Endothelial cell of umbilical vein (primary cell): ENCODE measurements around the gene PKHD1. TPM values are rescaled to one million over a fixed set of nuclear protein-coding genes. Genes with fewer than 3 reads are reported as not detected.

Experiments used
- BruUV-seq: library from RNA; stranded (reverse); fragments of 400-500 nt; replicated peaks from 2 replicates; lab custom pipeline; 2021; lab: Mats Ljungman, UMichigan
- CTCF ChIA-PET: fragments of 300-600, 350-600 bp; sonication (Branson Sonifier 250); formaldehyde crosslinking; loops from one replicate; lab custom pipeline; 2021; ENCODE audit warnings: antibody characterized with exemption, inconsistent platforms; lab: Charles Lee
- POLR2A ChIA-PET: fragments of 300-600, 350-600 bp; sonication (Branson Sonifier 250); formaldehyde crosslinking; loops from one replicate; lab custom pipeline; 2021; ENCODE audit warnings: antibody characterized with exemption, inconsistent platforms; lab: Charles Lee
- DNase-seq: peaks from one replicate; pipeline ENCODE4 v3.0.0-alpha.2; 2011; ENCODE audit warnings: low read depth, low spot score
- FAIRE-seq: peaks from 2 replicates; lab custom pipeline; 2011; peaks lifted over from hg19 to GRCh38; lab: Jason Lieb, UNC
- H2AFZ ChIP-seq: 2 replicates; pipeline ENCODE4 v1.6.0; 2012; ENCODE audit warnings: low read depth, low read length, control low read depth, inconsistent platforms
- H3K27ac ChIP-seq: 2 replicates; pipeline ENCODE4 v1.5.1; 2011; ENCODE audit warnings: low read depth, mild to moderate bottlenecking, control low read depth, low read length, moderate library complexity; ENCODE audit not compliant: insufficient read depth
- H3K27me3 ChIP-seq, 2 experiments: 2 replicates each; pipeline versions ENCODE4 v1.6.0 to v1.6.1; 2011; ENCODE audit warnings: low read length in 2 of 2, mixed read lengths in 1 of 2; ENCODE audit not compliant: control insufficient read depth in 2 of 2, insufficient read depth in 2 of 2
- H3K36me3 ChIP-seq, 2 experiments: 2 replicates in 1 of 2; 3 replicates in 1 of 2; pipeline ENCODE4 v1.5.1; 2011; ENCODE audit warnings: low read length in 2 of 2, mild to moderate bottlenecking in 1 of 2, moderate library complexity in 1 of 2; ENCODE audit not compliant: control insufficient read depth in 2 of 2, insufficient read depth in 2 of 2; ENCODE audit errors: extremely low read depth in 1 of 2
- H3K4me1 ChIP-seq: 3 replicates; pipeline ENCODE4 v1.5.1; 2011; ENCODE audit warnings: mild to moderate bottlenecking, low read length; ENCODE audit not compliant: control insufficient read depth, insufficient read depth; ENCODE audit errors: extremely low read depth
- H3K4me2 ChIP-seq: 2 replicates; pipeline ENCODE4 v1.6.1; 2011; ENCODE audit warnings: low read length, control low read depth, mixed read lengths; ENCODE audit not compliant: insufficient read depth
- H3K4me3 ChIP-seq, 3 experiments: fragments of 200-600 bp in 1 of 3; sonication (generic), shearing (Covaris generic) in 1 of 3; replicated peaks in 1 of 3; 2 replicates each; pipeline ENCODE4 v1.5.1; 2011 to 2016; ENCODE audit warnings: control low read depth in 3 of 3, low read length in 3 of 3, mild to moderate bottlenecking in 2 of 3, inconsistent platforms in 1 of 3, low read depth in 1 of 3, moderate library complexity in 1 of 3; ENCODE audit not compliant: insufficient read depth in 1 of 3
- H3K79me2 ChIP-seq: 2 replicates; pipeline ENCODE4 v1.6.0; 2012; ENCODE audit warnings: low read length, inconsistent platforms; ENCODE audit not compliant: control insufficient read depth, insufficient read depth
- H3K9ac ChIP-seq: replicated peaks from 2 replicates; pipeline ENCODE3; 2011; ENCODE audit warnings: low read length, control low read depth; ENCODE audit not compliant: insufficient read depth; ENCODE audit errors: extremely low read depth
- H3K9me1 ChIP-seq: replicated peaks from 3 replicates; pipeline ENCODE4 v1.6.0; 2011; ENCODE audit warnings: mild to moderate bottlenecking, low read length; ENCODE audit not compliant: control insufficient read depth, insufficient read depth; ENCODE audit errors: extremely low read depth
- H3K9me3 ChIP-seq: replicated peaks from 2 replicates; pipeline ENCODE4 v1.5.1; 2012; ENCODE audit warnings: low read length, inconsistent platforms; ENCODE audit not compliant: control insufficient read depth, insufficient read depth
- H4K20me1 ChIP-seq: replicated peaks from 2 replicates; pipeline ENCODE3; 2011; ENCODE audit warnings: mild to moderate bottlenecking, low read length; ENCODE audit not compliant: control insufficient read depth, insufficient read depth; ENCODE audit errors: extremely low read depth
- EZH2 ChIP-seq: IDR thresholded peaks from 2 replicates; pipeline ENCODE4 v1.6.1; 2012; ENCODE audit warnings: borderline replicate concordance, low read depth, mild to moderate bottlenecking, moderate library complexity, low read length, inconsistent platforms; ENCODE audit not compliant: severe bottlenecking
- FOS ChIP-seq: IDR thresholded peaks from 2 replicates; pipeline ENCODE4 v1.6.1; 2011; ENCODE audit warnings: mild to moderate bottlenecking, low read length, moderate library complexity, borderline replicate concordance; ENCODE audit not compliant: insufficient read depth
- GATA2 ChIP-seq: IDR thresholded peaks from 2 replicates; pipeline ENCODE4 v1.7.0; 2011; ENCODE audit warnings: low read depth, mild to moderate bottlenecking, moderate library complexity, mixed read lengths, low read length; ENCODE audit not compliant: insufficient read length, insufficient read depth
- JUN ChIP-seq: IDR thresholded peaks from 2 replicates; pipeline ENCODE4 v1.6.1; 2011; ENCODE audit warnings: borderline replicate concordance, low read depth; ENCODE audit not compliant: insufficient read length, insufficient read depth
- MYC ChIP-seq: IDR thresholded peaks from one replicate; pipeline ENCODE4 v1.6.1; 2011; ENCODE audit warnings: mild to moderate bottlenecking, low read depth, low read length
- POLR2A ChIP-seq: IDR thresholded peaks from 2 replicates; pipeline ENCODE4 v1.6.1; 2012; ENCODE audit warnings: low read depth, mild to moderate bottlenecking, control low read depth, low read length
- POLR2AphosphoS5 ChIP-seq: IDR thresholded peaks from 2 replicates; pipeline ENCODE4 v1.6.1; 2012; ENCODE audit warnings: low read depth, mild to moderate bottlenecking, control low read depth, low read length, moderate library complexity; ENCODE audit not compliant: insufficient read depth
- dilution Hi-C: fragments of 300-500 bp; cut with MboI; formaldehyde crosslinking; loops from one replicate; pipeline ENCODE4 v1.15.0; 2019; ENCODE audit warnings: low sequenced_read_pairs; ENCODE audit not compliant: extremely low pct_ligation_motif_present
- intact Hi-C: fragments of 100-400 bp; cut with micrococcal nuclease; formaldehyde crosslinking; loops from one replicate; pipeline ENCODE4 v1.10.0; 2022
- polyA plus RNA-seq, 4 experiments: library from polyadenylated mRNA; depleted of rRNA in 3 of 4; stranded (reverse) in 3 of 4; unstranded in 1 of 4; fragments of >200 nt; gene quantifications; 2 replicates each; pipeline versions ENCODE4 v1.2.1 to v1.2.3, GENCODE V29; 2011 to 2012; ENCODE audit warnings: missing spikeins in 1 of 4
- total RNA-seq: library from RNA; stranded (reverse); gene quantifications from 2 replicates; pipeline ENCODE4 v1.2.3, GENCODE V29; 2021
- TF ChIP-seq, protein P1 (sequence below): IDR thresholded peaks from 2 replicates; pipeline ENCODE4 v1.6.1; 2011; ENCODE audit not compliant: insufficient read depth, insufficient read length
- TF ChIP-seq, protein P2 (sequence below), 2 donors: IDR thresholded peaks; 1 replicate in 1 of 2; 2 replicates in 1 of 2; pipeline ENCODE4 v1.5.1; 2011; ENCODE audit warnings: low read length in 2 of 2, mild to moderate bottlenecking in 2 of 2, moderate library complexity in 2 of 2, control low read depth in 1 of 2, inconsistent platforms in 1 of 2, low read depth in 1 of 2; ENCODE audit not compliant: insufficient read depth in 1 of 2; ENCODE audit errors: extremely low read depth in 1 of 2

The PKHD1 gene
- total and polyA plus RNA-seq, 2 donors (not counting 3 experiments of a cell fraction or from before 2014, with no cell fraction given): not detected

DNA sequence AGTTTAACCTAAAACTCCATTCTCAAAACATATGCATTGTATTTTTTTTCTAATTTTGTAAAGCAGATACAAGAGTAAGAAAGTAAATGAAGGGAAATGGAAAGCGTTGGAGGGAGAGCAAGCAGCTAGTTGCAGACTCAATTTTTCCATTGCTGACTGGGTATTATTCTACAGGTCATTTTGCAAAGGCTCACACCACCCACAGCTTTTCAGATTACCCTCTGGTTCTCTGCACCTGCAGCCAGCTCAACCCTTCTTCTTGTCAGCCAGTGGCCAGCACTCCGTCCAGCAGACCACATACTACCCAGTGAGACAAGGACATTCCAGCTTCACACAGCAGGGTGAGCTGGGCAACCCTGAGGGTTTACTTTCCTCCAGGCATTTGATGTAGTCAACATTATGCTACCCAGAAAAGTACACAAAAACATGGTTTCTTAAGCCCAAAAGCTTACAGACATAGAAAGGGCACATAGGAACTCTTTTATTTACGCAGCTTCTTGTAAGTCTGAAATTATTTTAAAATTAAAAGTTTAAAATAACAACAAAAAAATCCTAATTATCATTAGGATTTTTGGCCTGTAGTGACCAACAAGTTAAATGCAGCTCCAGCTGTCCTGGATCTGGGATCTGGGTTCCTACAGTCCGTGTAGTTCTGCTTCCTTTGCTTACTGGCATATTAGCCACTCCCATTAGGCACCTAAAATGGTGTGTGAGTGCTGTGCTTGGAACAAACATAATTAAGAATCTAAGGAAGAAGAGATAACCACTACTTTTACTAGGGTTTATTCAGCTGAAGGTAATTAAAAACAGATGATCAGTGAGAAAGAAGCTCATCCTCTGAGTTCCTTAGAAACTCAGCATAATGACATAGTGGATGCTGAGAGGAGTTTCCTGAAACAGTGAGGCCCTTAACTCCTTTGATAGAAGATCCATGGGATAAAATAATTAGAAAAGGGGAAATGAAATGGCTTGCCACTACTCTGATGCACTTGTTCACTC is 185.3 kb downstream of the PKHD1 start:
- Histone ChIP-seq H3K36me3 (no peaks in the 10 kb centered on the region), H3K4me1 (no peaks in the 10 kb centered on the region), H3K9ac (no peak overlapping the region), H3K4me2 (no peak overlapping the region), H4K20me1 (no peaks in the 10 kb centered on the region), H2AFZ (no peak overlapping the region), H3K79me2 (no peaks in the 10 kb centered on the region), H3K9me1 (no peaks in the 10 kb centered on the region), H3K4me3 (no peak overlapping the region), H3K27me3 (no peaks in the 10 kb centered on the region), H3K27ac (no peak overlapping the region), H3K9me3 (no peaks in the 10 kb centered on the region)
- POLR2A ChIA-PET: no interaction called here
- intact Hi-C loops (no loop called here), dilution Hi-C loops (no loop called here)
- DNase-seq (no peak), FAIRE-seq (no peak)
- CTCF ChIA-PET: no interaction called here
- no peak for TF ChIP-seq JUN
- TF ChIP-seq FOS: no peak
- TF ChIP-seq, protein P1, sequence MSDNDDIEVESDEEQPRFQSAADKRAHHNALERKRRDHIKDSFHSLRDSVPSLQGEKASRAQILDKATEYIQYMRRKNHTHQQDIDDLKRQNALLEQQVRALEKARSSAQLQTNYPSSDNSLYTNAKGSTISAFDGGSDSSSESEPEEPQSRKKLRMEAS: no peak
- no peak for TF ChIP-seq MYC
- TF ChIP-seq GATA2: no peak
- no peak for TF ChIP-seq EZH2
- no peak for TF ChIP-seq POLR2A
- TF ChIP-seq POLR2AphosphoS5: no peak
- TF ChIP-seq, protein P2, sequence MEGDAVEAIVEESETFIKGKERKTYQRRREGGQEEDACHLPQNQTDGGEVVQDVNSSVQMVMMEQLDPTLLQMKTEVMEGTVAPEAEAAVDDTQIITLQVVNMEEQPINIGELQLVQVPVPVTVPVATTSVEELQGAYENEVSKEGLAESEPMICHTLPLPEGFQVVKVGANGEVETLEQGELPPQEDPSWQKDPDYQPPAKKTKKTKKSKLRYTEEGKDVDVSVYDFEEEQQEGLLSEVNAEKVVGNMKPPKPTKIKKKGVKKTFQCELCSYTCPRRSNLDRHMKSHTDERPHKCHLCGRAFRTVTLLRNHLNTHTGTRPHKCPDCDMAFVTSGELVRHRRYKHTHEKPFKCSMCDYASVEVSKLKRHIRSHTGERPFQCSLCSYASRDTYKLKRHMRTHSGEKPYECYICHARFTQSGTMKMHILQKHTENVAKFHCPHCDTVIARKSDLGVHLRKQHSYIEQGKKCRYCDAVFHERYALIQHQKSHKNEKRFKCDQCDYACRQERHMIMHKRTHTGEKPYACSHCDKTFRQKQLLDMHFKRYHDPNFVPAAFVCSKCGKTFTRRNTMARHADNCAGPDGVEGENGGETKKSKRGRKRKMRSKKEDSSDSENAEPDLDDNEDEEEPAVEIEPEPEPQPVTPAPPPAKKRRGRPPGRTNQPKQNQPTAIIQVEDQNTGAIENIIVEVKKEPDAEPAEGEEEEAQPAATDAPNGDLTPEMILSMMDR (IDR thresholded peaks at IDR 0.05; ENCODE audit: extremely low read depth in 1 of 2, insufficient read depth in 1 of 2, low read depth in 1 of 2, low read length in 2 of 2): no peak
- no TSS peak for BruUV-seq
